Measurements from ENCODE around the gene EOLA1.

- TF ChIP-seq POLR2A (IDR thresholded peaks at IDR 0.05; ENCODE audit: low read length) (no peak), RFX5 (IDR thresholded peaks at IDR 0.05) (no peak), CTCF (IDR thresholded peaks at IDR 0.05) (no peak), CBX2 (IDR thresholded peaks at IDR 0.05; ENCODE audit: borderline replicate concordance, low read depth) (no peak), ZNF302 (CRISPR knock-in tag; IDR thresholded peaks at IDR 0.05) (no peak), ZC3H11A (IDR thresholded peaks at IDR 0.05) (no peak), RAD21 (conservative IDR thresholded peaks at IDR 0.05 in 1 of 2, IDR thresholded peaks at IDR 0.05 in 1 of 2) (no peak), REST (IDR thresholded peaks at IDR 0.05) (no peak)
Observed at GRCh38 chrX:149513825-149514428, 26.9 kb upstream of the EOLA1 start.
